CD4-positive, alpha-beta T cell (primary cell): ENCODE results near the gene TAS1R1. TPM values are rescaled to one million over a fixed set of nuclear protein-coding genes. Genes with fewer than 3 reads are reported as not detected.
"Not testable (repeated sequence)": the region's sequence is repeated elsewhere in the genome, so short reads cannot be mapped to it uniquely, and the experiment has no call there.

ENCODE experiments used
- ATAC-seq: fragments of 200-7000 bp; cut with Tn5 transposase; one replicate; pipeline ENCODE4 v1.10.0; 2022; ENCODE audit warnings: mild to moderate bottlenecking; ENCODE audit not compliant: poor library complexity
- CTCF ChIA-PET: fragments of 350-600 bp; sonication (Branson Sonifier 250); formaldehyde crosslinking; loops from one replicate; lab custom pipeline; 2021; ENCODE audit warnings: antibody characterized with exemption, inconsistent platforms; lab: Charles Lee
- POLR2A ChIA-PET: fragments of 350-600 bp; sonication (Branson Sonifier 250); formaldehyde crosslinking; loops from one replicate; lab custom pipeline; 2021; ENCODE audit warnings: antibody characterized with exemption, inconsistent platforms; lab: Charles Lee
- DNase-seq, 14 experiments: peaks; one replicate each; pipeline ENCODE4 v3.0.0-alpha.2; 2013 to 2020; ENCODE audit warnings: mixed read lengths in 2 of 14
- H3K27ac ChIP-seq, 2 donors: one replicate each; pipeline versions ENCODE4 v1.5.1 to v1.7.0; 2013; ENCODE audit warnings: low read length in 2 of 2, low read depth in 1 of 2, mild to moderate bottlenecking in 1 of 2
- H3K27me3 ChIP-seq, 2 experiments: 1 replicate in 1 of 2; 2 replicates in 1 of 2; pipeline versions ENCODE4 v1.6.1 to v1.7.0; 2013; ENCODE audit warnings: low read length in 2 of 2, control low read depth in 1 of 2, mild to moderate bottlenecking in 1 of 2, moderate library complexity in 1 of 2; ENCODE audit not compliant: insufficient read depth in 2 of 2, control insufficient read depth in 1 of 2
- H3K36me3 ChIP-seq: one replicate; pipeline ENCODE4 v1.6.1; 2013; ENCODE audit warnings: low read length, control low read depth; ENCODE audit not compliant: insufficient read depth
- H3K4me1 ChIP-seq: one replicate; pipeline ENCODE4 v1.6.1; 2013; ENCODE audit warnings: low read length, control low read depth; ENCODE audit not compliant: insufficient read depth
- H3K4me3 ChIP-seq: one replicate; pipeline ENCODE4 v1.5.1; 2013; ENCODE audit warnings: mild to moderate bottlenecking, low read length, moderate library complexity
- H3K9me3 ChIP-seq, 2 experiments: 1 replicate in 1 of 2; 2 replicates in 1 of 2; pipeline versions ENCODE4 v1.6.1 to v1.7.0; 2013; ENCODE audit warnings: low read length in 2 of 2, mild to moderate bottlenecking in 2 of 2, control low read depth in 1 of 2, moderate library complexity in 1 of 2; ENCODE audit not compliant: control insufficient read depth in 1 of 2, insufficient read depth in 1 of 2
- H3K27ac Mint-ChIP-seq: one replicate; pipeline ENCODE4 v1.8.0; 2020; ENCODE audit warnings: mixed read lengths
- H3K27me3 Mint-ChIP-seq: one replicate; pipeline ENCODE4 v1.8.0; 2021; ENCODE audit warnings: mixed read lengths
- H3K36me3 Mint-ChIP-seq: one replicate; pipeline ENCODE4 v1.8.0; 2021; ENCODE audit warnings: low read depth, mixed read lengths
- H3K4me1 Mint-ChIP-seq: one replicate; pipeline ENCODE4 v1.8.0; 2021; ENCODE audit warnings: low read depth, mixed read lengths
- H3K4me3 Mint-ChIP-seq: one replicate; pipeline ENCODE4 v1.8.0; 2020; ENCODE audit warnings: mild to moderate bottlenecking, mixed read lengths
- H3K9me3 Mint-ChIP-seq: one replicate; pipeline ENCODE4 v1.8.0; 2020; ENCODE audit warnings: mixed read lengths
- intact Hi-C, 2 experiments: fragments of 100-400 bp; cut with DNase I in 1 of 2; cut with micrococcal nuclease in 1 of 2; formaldehyde crosslinking; loops; one replicate each; pipeline versions ENCODE4 v1.15.1 to v1.9.0; 2023 to 2025; cut with DNase I, micrococcal nuclease
- total RNA-seq, 174 experiments: library from RNA in 2 of 174; stranded (reverse) in 2 of 174; gene quantifications; one replicate each; pipeline ENCODE4 v1.2.3 and lab custom pipeline; 2021 to 2026
- TF ChIP-seq, protein P1 (sequence below): fragments of 200-600 bp; IDR thresholded peaks from one replicate; pipeline ENCODE4 v1.8.0; 2022; ENCODE audit warnings: antibody characterized with exemption, mild to moderate bottlenecking

The TAS1R1 gene
- total RNA-seq, 2 experiments from 2014 or later, result not detected

DNA sequence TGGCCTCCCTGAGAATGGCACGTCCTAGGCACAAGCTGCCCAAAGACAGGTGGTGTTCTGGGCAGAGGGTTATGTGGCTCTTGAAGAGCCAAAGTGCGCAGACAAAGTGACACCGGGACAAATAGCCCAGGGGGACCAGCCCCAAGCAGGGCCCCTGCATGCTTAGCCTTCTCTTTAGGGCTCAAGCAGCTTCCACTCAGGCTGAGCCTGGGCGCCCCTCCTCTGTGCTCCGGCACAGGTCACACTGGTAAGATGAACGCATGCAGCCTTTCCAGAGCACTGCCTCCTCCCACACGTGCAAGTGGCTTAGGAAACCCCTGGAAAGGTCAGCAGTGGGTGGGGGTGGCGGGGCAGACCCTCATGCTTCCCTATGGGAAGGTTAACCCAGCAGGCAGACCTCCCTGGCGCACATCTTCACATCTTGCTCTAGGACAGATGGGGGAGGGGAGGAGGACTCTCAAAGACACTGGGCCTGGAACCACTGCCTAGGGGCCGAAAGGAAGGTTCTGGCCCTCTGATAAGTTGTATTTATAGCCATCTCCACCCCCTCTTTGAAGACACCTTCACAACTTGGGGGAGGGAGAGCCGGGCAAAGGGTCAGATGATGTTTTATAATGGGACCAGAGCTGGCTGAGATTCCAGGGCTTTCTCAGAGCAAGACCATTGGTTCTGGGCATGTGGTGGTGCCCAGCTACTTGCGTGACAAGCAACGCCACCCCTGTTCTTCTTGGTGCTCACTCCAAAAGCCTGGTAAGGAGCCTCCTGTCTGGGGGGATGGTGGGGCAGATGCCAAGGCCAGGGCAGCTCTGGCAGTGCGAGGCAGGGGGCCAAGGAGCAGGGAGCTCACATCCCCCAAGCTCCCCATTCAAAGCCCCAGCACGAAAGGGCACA, 42.0 kb downstream of the TAS1R1 start:
- H3K4me1 ChIP-seq, result peaks cover 76% of the 10 kb centered on the region

DNA sequence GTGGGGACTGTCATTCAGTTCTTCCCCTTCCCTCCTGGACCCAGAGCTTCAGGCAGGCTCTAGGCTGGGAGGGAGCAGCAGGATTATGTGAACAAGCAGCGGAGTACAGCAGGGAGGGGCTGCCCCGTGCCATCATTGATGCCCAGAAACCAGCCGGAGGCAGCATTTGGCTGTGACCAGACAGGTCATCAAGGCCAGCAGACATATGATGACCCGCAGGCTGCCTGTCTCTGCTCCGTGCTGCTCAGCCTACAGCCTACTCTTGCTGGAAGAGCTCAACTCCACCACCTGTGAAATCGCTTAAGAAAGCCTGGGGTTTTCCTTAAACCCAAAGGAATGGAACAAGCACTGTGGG, 42.6 kb downstream of the TAS1R1 start:
- no peak overlapping the region for H3K27ac Mint-ChIP-seq
- H3K27me3 ChIP-seq, result no peaks in the 10 kb centered on the region
- no peaks in the 10 kb centered on the region for H3K9me3 Mint-ChIP-seq
- H3K9me3 ChIP-seq, result no peaks in the 10 kb centered on the region
- H3K4me1 Mint-ChIP-seq, result peaks cover 51% of the 10 kb centered on the region
- intact Hi-C loops, result no loop called here
- peaks cover 60% of the 10 kb centered on the region for H3K36me3 ChIP-seq
- no peak overlapping the region for H3K27ac ChIP-seq
- H3K4me1 ChIP-seq, result peaks cover 69% of the 10 kb centered on the region
- ChIA-PET CTCF (no interaction called here), POLR2A (interaction anchor here (1.1 to 2.0 kb wide), 5 partner anchors 8 to 137 kb away, joined by 3 to 11 read pairs (median 6); partner anchors contain the start of genes NOL9 and ZBTB48)
- H3K4me3 ChIP-seq, result no peak overlapping the region
- DNase-seq (no peak), ATAC-seq (no peak)
- H3K36me3 Mint-ChIP-seq, result peaks cover 65% of the 10 kb centered on the region
- TF ChIP-seq, protein P1, sequence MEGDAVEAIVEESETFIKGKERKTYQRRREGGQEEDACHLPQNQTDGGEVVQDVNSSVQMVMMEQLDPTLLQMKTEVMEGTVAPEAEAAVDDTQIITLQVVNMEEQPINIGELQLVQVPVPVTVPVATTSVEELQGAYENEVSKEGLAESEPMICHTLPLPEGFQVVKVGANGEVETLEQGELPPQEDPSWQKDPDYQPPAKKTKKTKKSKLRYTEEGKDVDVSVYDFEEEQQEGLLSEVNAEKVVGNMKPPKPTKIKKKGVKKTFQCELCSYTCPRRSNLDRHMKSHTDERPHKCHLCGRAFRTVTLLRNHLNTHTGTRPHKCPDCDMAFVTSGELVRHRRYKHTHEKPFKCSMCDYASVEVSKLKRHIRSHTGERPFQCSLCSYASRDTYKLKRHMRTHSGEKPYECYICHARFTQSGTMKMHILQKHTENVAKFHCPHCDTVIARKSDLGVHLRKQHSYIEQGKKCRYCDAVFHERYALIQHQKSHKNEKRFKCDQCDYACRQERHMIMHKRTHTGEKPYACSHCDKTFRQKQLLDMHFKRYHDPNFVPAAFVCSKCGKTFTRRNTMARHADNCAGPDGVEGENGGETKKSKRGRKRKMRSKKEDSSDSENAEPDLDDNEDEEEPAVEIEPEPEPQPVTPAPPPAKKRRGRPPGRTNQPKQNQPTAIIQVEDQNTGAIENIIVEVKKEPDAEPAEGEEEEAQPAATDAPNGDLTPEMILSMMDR, result no peak
- H3K4me3 Mint-ChIP-seq, result no peak overlapping the region
- H3K27me3 Mint-ChIP-seq, result no peaks in the 10 kb centered on the region

More for the DNA sequence above, 42.0 kb downstream of the TAS1R1 start:
- Mint-ChIP-seq H3K27me3 (no peaks in the 10 kb centered on the region), H3K4me3 (peak overlapping the region; percentile 56), H3K36me3 (peaks cover 65% of the 10 kb centered on the region), H3K9me3 (no peaks in the 10 kb centered on the region), H3K27ac (peak overlapping the region; percentile 56), H3K4me1 (peaks cover 52% of the 10 kb centered on the region)
- DNase-seq, result peak in 1 of 14 experiments; percentile 9
- no peak overlapping the region for H3K4me3 ChIP-seq
- no peaks in the 10 kb centered on the region for H3K9me3 ChIP-seq
- ATAC-seq, result no peak
- ChIA-PET CTCF (no interaction called here), POLR2A (interaction anchor here (1.1 to 2.0 kb wide), 5 partner anchors 8 to 136 kb away, joined by 3 to 11 read pairs (median 6); partner anchors contain the start of genes NOL9 and ZBTB48)
- no peak overlapping the region for H3K27ac ChIP-seq
- TF ChIP-seq, protein P1, result no peak
- H3K36me3 ChIP-seq, result peaks cover 66% of the 10 kb centered on the region
- intact Hi-C loops, result no loop called here
- no peaks in the 10 kb centered on the region for H3K27me3 ChIP-seq

DNA sequence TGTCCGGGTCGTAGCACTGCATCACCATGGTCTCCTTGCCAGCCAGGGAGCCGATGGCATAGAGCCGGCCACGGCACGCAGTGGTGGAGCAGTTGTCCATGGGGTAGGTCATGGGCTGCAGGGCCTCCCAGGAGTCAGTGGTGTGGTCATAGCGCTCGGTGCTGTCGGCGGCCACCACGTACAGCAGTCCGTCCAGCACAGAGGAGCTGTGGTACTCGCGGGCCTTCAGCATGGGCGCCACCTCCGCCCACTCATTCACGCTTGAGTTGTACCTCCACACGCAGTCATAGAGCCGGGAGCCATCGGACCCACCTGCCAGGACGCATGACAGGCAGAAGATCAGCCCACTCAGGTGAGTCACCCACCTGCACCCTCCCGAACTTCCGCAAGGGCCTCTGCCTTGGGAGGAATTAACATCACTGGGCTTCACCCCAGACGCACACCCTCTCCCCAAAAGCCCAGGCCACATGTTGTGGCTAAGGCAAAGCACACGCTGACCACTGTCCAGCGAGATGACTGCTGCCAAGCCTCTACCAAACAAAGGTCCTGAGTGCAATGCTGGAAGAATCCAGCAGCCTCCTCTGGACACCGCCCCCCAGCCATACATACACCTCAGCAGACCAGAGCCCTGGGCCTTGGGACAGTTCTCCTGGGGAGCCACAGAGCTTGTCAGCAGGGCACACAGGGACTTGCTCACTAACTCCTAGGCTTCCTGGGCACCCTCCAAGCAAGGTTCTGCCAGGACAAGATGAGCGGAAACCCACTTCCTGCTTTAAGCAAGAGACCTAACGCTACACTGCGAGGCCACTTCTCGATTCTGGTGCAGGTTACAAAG, 44.3 kb downstream of the TAS1R1 start:
- Mint-ChIP-seq H3K4me3 (peak overlapping the region; percentile 100), H3K36me3 (peaks cover 65% of the 10 kb centered on the region), H3K27me3 (no peaks in the 10 kb centered on the region), H3K4me1 (peaks cover 59% of the 10 kb centered on the region), H3K9me3 (no peaks in the 10 kb centered on the region), H3K27ac (peak overlapping the region; percentile 98)
- no peaks in the 10 kb centered on the region for H3K27me3 ChIP-seq
- ChIA-PET POLR2A (interaction anchor here (0.7 to 6.3 kb wide), 12 partner anchors 8 to 102 kb away, joined by 3 to 139 read pairs (median 10); partner anchors contain the start of genes DNAJC11, NOL9, PHF13 and TAS1R1), CTCF (interaction anchor here (1.1 to 5.3 kb wide), 4 partner anchors 17 to 102 kb away, joined by 3 to 22 read pairs (median 4); partner anchors contain the start of genes DNAJC11, NOL9, TAS1R1 and ZBTB48)
- peaks cover 45% of the 10 kb centered on the region for H3K36me3 ChIP-seq
- ATAC-seq (peak; percentile 20), DNase-seq (peak in 12 of 14 experiments; percentile 38 to 77 (median 51))
- peak overlapping the region; percentile 95 for H3K4me3 ChIP-seq
- TF ChIP-seq, protein P1, result no peak
- intact Hi-C loops, result no loop called here
- no peaks in the 10 kb centered on the region for H3K9me3 ChIP-seq
- H3K27ac ChIP-seq, result peak overlapping the region in 1 of 2 donors; percentile 56
- peaks cover 74% of the 10 kb centered on the region for H3K4me1 ChIP-seq

DNA sequence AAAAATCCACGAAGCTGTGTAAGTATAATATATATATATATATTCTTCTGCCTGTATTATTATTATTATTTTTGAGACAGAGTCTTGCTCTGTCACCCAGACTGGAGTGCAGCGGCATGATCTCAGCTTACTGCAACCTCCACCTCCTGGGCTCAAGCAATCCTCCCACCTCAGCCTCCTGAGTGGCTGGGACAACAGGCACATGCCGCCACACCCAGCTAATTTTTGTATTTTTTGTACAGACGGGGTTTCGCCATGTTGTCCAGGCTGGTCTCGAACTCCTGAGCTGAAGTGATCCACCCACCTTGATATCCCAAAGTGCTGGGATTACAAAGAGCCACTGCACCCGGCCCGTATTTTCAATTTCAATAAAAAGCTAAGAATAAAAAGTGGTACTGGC, 44.9 kb downstream of the TAS1R1 start:
- CTCF ChIA-PET, result interaction anchor here (1.1 to 5.3 kb wide), 4 partner anchors 16 to 102 kb away, joined by 3 to 22 read pairs (median 4); partner anchors contain the start of genes DNAJC11, NOL9, TAS1R1 and ZBTB48
- not testable (repeated sequence) for H3K27me3 Mint-ChIP-seq, ATAC-seq, DNase-seq, H3K9me3 ChIP-seq, H3K27me3 ChIP-seq, H3K9me3 Mint-ChIP-seq
- peaks cover 40% of the 10 kb centered on the region for H3K36me3 ChIP-seq
- peak overlapping the region; percentile 56 to 79 for H3K27ac ChIP-seq
- Mint-ChIP-seq H3K4me1 (peaks cover 58% of the 10 kb centered on the region), H3K4me3 (peak overlapping the region; percentile 100), H3K27ac (peak overlapping the region; percentile 98), H3K36me3 (peaks cover 60% of the 10 kb centered on the region)
- POLR2A ChIA-PET, result interaction anchor here (0.7 to 6.3 kb wide), 11 partner anchors 8 to 101 kb away, joined by 3 to 139 read pairs (median 12); partner anchors contain the start of genes DNAJC11, NOL9, PHF13 and TAS1R1
- intact Hi-C loops, result loop anchor here in 1 of 2 experiments (5.0 to 10.0 kb wide), 2 partner anchors 42 to 45 kb away; partner anchors contain the start of genes NOL9 and TAS1R1
- peaks cover 79% of the 10 kb centered on the region for H3K4me1 ChIP-seq
- H3K4me3 ChIP-seq, result peak overlapping the region; percentile 95
